Karpas-422 (cell line): ENCODE results near the gene DPYSL3. TPM values are rescaled to one million over a fixed set of nuclear protein-coding genes. Genes with fewer than 3 reads are reported as not detected.

ENCODE experiments used
- DNase-seq: peaks from one replicate; pipeline ENCODE4 v3.0.0-alpha.2; 2015
- H2AFZ ChIP-seq: fragments of 200-600 bp; sonication (generic); 2 replicates; pipeline ENCODE4 v1.6.1; 2014; ENCODE audit warnings: antibody characterized with exemption, low read length, mixed read lengths
- H3K27ac ChIP-seq: fragments of 200-600 bp; sonication (generic); 2 replicates; pipeline ENCODE4 v1.5.1; 2014; ENCODE audit warnings: mild to moderate bottlenecking, low read length, moderate library complexity
- H3K27me3 ChIP-seq: fragments of 200-600 bp; sonication (generic); 2 replicates; pipeline ENCODE4 v1.6.1; 2014; ENCODE audit warnings: low read length, mixed read lengths
- H3K36me3 ChIP-seq: fragments of 200-600 bp; sonication (generic); 2 replicates; pipeline ENCODE4 v1.6.1; 2014; ENCODE audit warnings: low read length, mixed read lengths; ENCODE audit not compliant: insufficient read depth
- H3K4me1 ChIP-seq: fragments of 200-600 bp; sonication (generic); 2 replicates; pipeline ENCODE4 v1.6.1; 2014; ENCODE audit warnings: mild to moderate bottlenecking, low read length, mixed read lengths
- H3K4me2 ChIP-seq: fragments of 200-600 bp; sonication (generic); 2 replicates; pipeline ENCODE4 v1.6.1; 2014; ENCODE audit warnings: low read length, low read depth, mild to moderate bottlenecking; ENCODE audit not compliant: poor library complexity, severe bottlenecking
- H3K4me3 ChIP-seq: fragments of 200-600 bp; sonication (generic); 2 replicates; pipeline ENCODE4 v1.5.1; 2014; ENCODE audit warnings: mild to moderate bottlenecking, antibody characterized with exemption, low read length, mixed read lengths
- H3K79me2 ChIP-seq: fragments of 200-600 bp; sonication (generic); 2 replicates; pipeline ENCODE4 v1.6.1; 2014; ENCODE audit warnings: mild to moderate bottlenecking, low read length, mixed read lengths
- H3K9ac ChIP-seq: fragments of 200-600 bp; sonication (generic); 2 replicates; pipeline ENCODE4 v1.6.0; 2014; ENCODE audit warnings: low read length
- H3K9me2 ChIP-seq: fragments of 200-600 bp; sonication (generic), shearing (Covaris generic); replicated peaks from 2 replicates; pipeline ENCODE4 v1.6.0; 2014; ENCODE audit warnings: mild to moderate bottlenecking, low read length, moderate library complexity; ENCODE audit not compliant: insufficient read depth
- H3K9me3 ChIP-seq: fragments of 300-700, 200-600 bp; sonication (generic); 2 replicates; pipeline ENCODE4 v1.6.1; 2014; ENCODE audit warnings: low read length, mixed read lengths
- H4K20me1 ChIP-seq: fragments of 200-600 bp; sonication (generic); 2 replicates; pipeline ENCODE4 v1.6.1; 2014; ENCODE audit warnings: mild to moderate bottlenecking, antibody characterized with exemption, low read length, low read depth; ENCODE audit not compliant: insufficient read depth
- total RNA-seq: library from RNA; depleted of rRNA; stranded (reverse); fragments of >200 nt; shearing (Covaris generic); gene quantifications from 2 replicates; pipeline ENCODE4 v1.2.3, GENCODE V29; 2014; ENCODE audit warnings: low replicate concordance

The DPYSL3 gene
- total RNA-seq, 1 experiment from 2014 or later, result not detected

GRCh38 chr5:147415651-147416050 lies 94.2 kb downstream of the DPYSL3 start:
- Histone ChIP-seq H3K9me3 (no peaks in the 10 kb centered on the region), H2AFZ (no peak overlapping the region), H3K9ac (no peak overlapping the region), H3K4me1 (no peaks in the 10 kb centered on the region), H3K4me2 (no peak overlapping the region), H3K27ac (no peak overlapping the region), H3K9me2 (no peaks in the 10 kb centered on the region), H4K20me1 (no peaks in the 10 kb centered on the region), H3K4me3 (no peak overlapping the region), H3K79me2 (no peaks in the 10 kb centered on the region), H3K36me3 (no peaks in the 10 kb centered on the region), H3K27me3 (no peaks in the 10 kb centered on the region)
- DNase-seq, result no peak

GRCh38 chr5:147413266-147413665 lies 96.6 kb downstream of the DPYSL3 start:
- Histone ChIP-seq H3K36me3 (no peaks in the 10 kb centered on the region), H3K4me2 (no peak overlapping the region), H2AFZ (no peak overlapping the region), H3K4me3 (no peak overlapping the region), H3K9me3 (no peaks in the 10 kb centered on the region), H3K79me2 (no peaks in the 10 kb centered on the region), H3K4me1 (no peaks in the 10 kb centered on the region), H3K9me2 (no peaks in the 10 kb centered on the region), H3K27ac (no peak overlapping the region), H3K27me3 (no peaks in the 10 kb centered on the region), H4K20me1 (no peaks in the 10 kb centered on the region), H3K9ac (no peak overlapping the region)
- DNase-seq, result no peak

- H3K9me2 ChIP-seq, result no peaks in the 10 kb centered on the region
- no peak overlapping the region for H3K4me3 ChIP-seq
- H3K79me2 ChIP-seq, result no peaks in the 10 kb centered on the region
- H3K4me2 ChIP-seq, result no peak overlapping the region
- H2AFZ ChIP-seq, result no peak overlapping the region
- no peaks in the 10 kb centered on the region for H3K9me3 ChIP-seq
- no peak overlapping the region for H3K9ac ChIP-seq
- no peak overlapping the region for H3K27ac ChIP-seq
- no peaks in the 10 kb centered on the region for H4K20me1 ChIP-seq
- DNase-seq, result no peak
- H3K36me3 ChIP-seq, result no peaks in the 10 kb centered on the region
- no peaks in the 10 kb centered on the region for H3K4me1 ChIP-seq
- no peaks in the 10 kb centered on the region for H3K27me3 ChIP-seq
Measured at GRCh38 chr5:147412561-147412960, 97.3 kb downstream of the DPYSL3 start.

GRCh38 chr5:147411359-147412319 lies 98.2 kb downstream of the DPYSL3 start:
- no peaks in the 10 kb centered on the region for H3K27me3 ChIP-seq
- H3K4me3 ChIP-seq, result no peak overlapping the region
- H2AFZ ChIP-seq, result no peak overlapping the region
- no peaks in the 10 kb centered on the region for H3K4me1 ChIP-seq
- no peak for DNase-seq
- H3K27ac ChIP-seq, result no peak overlapping the region
- no peaks in the 10 kb centered on the region for H3K79me2 ChIP-seq
- H3K9ac ChIP-seq, result no peak overlapping the region
- no peaks in the 10 kb centered on the region for H4K20me1 ChIP-seq
- no peaks in the 10 kb centered on the region for H3K36me3 ChIP-seq
- H3K9me2 ChIP-seq, result no peaks in the 10 kb centered on the region
- H3K9me3 ChIP-seq, result no peaks in the 10 kb centered on the region
- no peak overlapping the region for H3K4me2 ChIP-seq

GRCh38 chr5:147410496-147411358 lies 99.1 kb downstream of the DPYSL3 start:
- Histone ChIP-seq H3K4me1 (no peaks in the 10 kb centered on the region), H2AFZ (no peak overlapping the region), H4K20me1 (no peaks in the 10 kb centered on the region), H3K9ac (no peak overlapping the region), H3K27me3 (no peaks in the 10 kb centered on the region), H3K79me2 (no peaks in the 10 kb centered on the region), H3K27ac (no peak overlapping the region), H3K36me3 (no peaks in the 10 kb centered on the region), H3K4me2 (no peak overlapping the region), H3K9me3 (no peaks in the 10 kb centered on the region), H3K9me2 (no peaks in the 10 kb centered on the region), H3K4me3 (no peak overlapping the region)
- no peak for DNase-seq

- no peak overlapping the region for H3K27ac ChIP-seq
- H3K4me2 ChIP-seq, result no peak overlapping the region
- no peak overlapping the region for H3K4me3 ChIP-seq
- H3K9me2 ChIP-seq, result no peaks in the 10 kb centered on the region
- H3K27me3 ChIP-seq, result no peaks in the 10 kb centered on the region
- H3K79me2 ChIP-seq, result no peaks in the 10 kb centered on the region
- H2AFZ ChIP-seq, result no peak overlapping the region
- H3K4me1 ChIP-seq, result no peaks in the 10 kb centered on the region
- DNase-seq, result no peak
- H3K9ac ChIP-seq, result no peak overlapping the region
- H4K20me1 ChIP-seq, result no peaks in the 10 kb centered on the region
- no peaks in the 10 kb centered on the region for H3K36me3 ChIP-seq
- no peaks in the 10 kb centered on the region for H3K9me3 ChIP-seq
Measured at GRCh38 chr5:147408980-147409379, 100.9 kb downstream of the DPYSL3 start.

- DNase-seq, result no peak
- H3K27ac ChIP-seq, result no peak overlapping the region
- H4K20me1 ChIP-seq, result no peaks in the 10 kb centered on the region
- H3K79me2 ChIP-seq, result no peaks in the 10 kb centered on the region
- no peaks in the 10 kb centered on the region for H3K9me2 ChIP-seq
- H3K9ac ChIP-seq, result no peak overlapping the region
- no peak overlapping the region for H3K4me2 ChIP-seq
- H3K9me3 ChIP-seq, result no peaks in the 10 kb centered on the region
- no peaks in the 10 kb centered on the region for H3K4me1 ChIP-seq
- H2AFZ ChIP-seq, result no peak overlapping the region
- no peaks in the 10 kb centered on the region for H3K27me3 ChIP-seq
- H3K4me3 ChIP-seq, result no peak overlapping the region
- no peaks in the 10 kb centered on the region for H3K36me3 ChIP-seq
Measured at GRCh38 chr5:147407094-147407681, 102.7 kb downstream of the DPYSL3 start.

GRCh38 chr5:147406636-147407035 lies 103.2 kb downstream of the DPYSL3 start:
- Histone ChIP-seq H4K20me1 (no peaks in the 10 kb centered on the region), H3K9me2 (no peaks in the 10 kb centered on the region), H3K4me3 (no peak overlapping the region), H3K9ac (no peak overlapping the region), H3K36me3 (no peaks in the 10 kb centered on the region), H3K79me2 (no peaks in the 10 kb centered on the region), H3K9me3 (no peaks in the 10 kb centered on the region), H3K27ac (no peak overlapping the region), H3K4me2 (no peak overlapping the region), H2AFZ (no peak overlapping the region), H3K27me3 (no peaks in the 10 kb centered on the region), H3K4me1 (no peaks in the 10 kb centered on the region)
- no peak for DNase-seq
